ENCODE data around the gene TMPRSS13.

DNA sequence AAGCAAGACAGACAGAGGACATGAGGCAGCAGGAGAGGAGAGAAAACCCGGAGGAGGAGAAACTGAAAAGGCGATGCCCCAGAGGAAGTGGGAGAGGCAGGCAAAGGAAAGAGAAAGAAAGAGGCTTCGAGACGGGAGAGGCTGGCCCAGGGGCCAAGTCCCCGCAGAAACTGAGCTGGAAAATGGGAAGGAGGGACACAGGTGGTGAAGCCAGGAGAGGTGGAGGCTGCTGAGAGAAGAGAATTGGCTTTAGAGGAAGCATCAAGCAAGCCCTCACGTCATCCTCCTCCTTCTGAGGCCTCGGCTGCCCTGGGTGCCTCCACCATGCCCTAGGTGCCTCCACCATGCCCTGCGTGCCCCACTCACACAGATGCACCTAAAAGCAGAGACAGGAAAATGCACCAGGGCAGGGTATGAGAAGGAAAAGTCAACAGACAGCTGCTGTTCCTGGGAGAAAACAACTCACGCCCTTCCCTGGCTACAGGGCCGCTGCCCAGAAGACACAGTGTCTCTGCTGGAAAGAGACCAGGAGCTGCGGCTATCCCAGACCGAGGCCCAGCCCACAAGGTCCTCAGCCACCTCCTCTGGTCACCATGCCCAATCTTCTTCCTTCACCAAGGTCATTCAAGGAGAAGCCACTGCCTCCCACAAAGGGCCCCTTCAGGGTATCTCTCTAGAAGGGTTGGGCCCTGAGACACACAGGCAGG, 67.0 kb downstream of the TMPRSS13 start:
- TF ChIP-seq TCF7L2 (IDR thresholded peaks at IDR 0.05; ENCODE audit: low read depth, low read length) = no peak
- no peak for TF ChIP-seq SMARCA5 (IDR thresholded peaks at IDR 0.05)
- TF ChIP-seq ZNF785 (CRISPR knock-in tag; IDR thresholded peaks at IDR 0.05) = no peak
- no peak for TF ChIP-seq HDAC1 (IDR thresholded peaks at IDR 0.05)
- no peak for TF ChIP-seq PRPF4 (IDR thresholded peaks at IDR 0.05; ENCODE audit: insufficient read depth, low read depth, low read length, poor library complexity, severe bottlenecking)
- TF ChIP-seq EZH2 (IDR thresholded peaks at IDR 0.05; ENCODE audit: borderline replicate concordance, low read depth, low read length) = no peak
- TF ChIP-seq, protein P1, sequence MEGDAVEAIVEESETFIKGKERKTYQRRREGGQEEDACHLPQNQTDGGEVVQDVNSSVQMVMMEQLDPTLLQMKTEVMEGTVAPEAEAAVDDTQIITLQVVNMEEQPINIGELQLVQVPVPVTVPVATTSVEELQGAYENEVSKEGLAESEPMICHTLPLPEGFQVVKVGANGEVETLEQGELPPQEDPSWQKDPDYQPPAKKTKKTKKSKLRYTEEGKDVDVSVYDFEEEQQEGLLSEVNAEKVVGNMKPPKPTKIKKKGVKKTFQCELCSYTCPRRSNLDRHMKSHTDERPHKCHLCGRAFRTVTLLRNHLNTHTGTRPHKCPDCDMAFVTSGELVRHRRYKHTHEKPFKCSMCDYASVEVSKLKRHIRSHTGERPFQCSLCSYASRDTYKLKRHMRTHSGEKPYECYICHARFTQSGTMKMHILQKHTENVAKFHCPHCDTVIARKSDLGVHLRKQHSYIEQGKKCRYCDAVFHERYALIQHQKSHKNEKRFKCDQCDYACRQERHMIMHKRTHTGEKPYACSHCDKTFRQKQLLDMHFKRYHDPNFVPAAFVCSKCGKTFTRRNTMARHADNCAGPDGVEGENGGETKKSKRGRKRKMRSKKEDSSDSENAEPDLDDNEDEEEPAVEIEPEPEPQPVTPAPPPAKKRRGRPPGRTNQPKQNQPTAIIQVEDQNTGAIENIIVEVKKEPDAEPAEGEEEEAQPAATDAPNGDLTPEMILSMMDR (IDR thresholded peaks at IDR 0.05 in 2 of 3, conservative IDR thresholded peaks at IDR 0.05 in 1 of 3; ENCODE audit: insufficient read depth in 2 of 3, low read depth in 1 of 3, low read length in 3 of 3) = no peak
- no peak for TF ChIP-seq THRA (IDR thresholded peaks at IDR 0.05)
- TF ChIP-seq, protein P2, sequence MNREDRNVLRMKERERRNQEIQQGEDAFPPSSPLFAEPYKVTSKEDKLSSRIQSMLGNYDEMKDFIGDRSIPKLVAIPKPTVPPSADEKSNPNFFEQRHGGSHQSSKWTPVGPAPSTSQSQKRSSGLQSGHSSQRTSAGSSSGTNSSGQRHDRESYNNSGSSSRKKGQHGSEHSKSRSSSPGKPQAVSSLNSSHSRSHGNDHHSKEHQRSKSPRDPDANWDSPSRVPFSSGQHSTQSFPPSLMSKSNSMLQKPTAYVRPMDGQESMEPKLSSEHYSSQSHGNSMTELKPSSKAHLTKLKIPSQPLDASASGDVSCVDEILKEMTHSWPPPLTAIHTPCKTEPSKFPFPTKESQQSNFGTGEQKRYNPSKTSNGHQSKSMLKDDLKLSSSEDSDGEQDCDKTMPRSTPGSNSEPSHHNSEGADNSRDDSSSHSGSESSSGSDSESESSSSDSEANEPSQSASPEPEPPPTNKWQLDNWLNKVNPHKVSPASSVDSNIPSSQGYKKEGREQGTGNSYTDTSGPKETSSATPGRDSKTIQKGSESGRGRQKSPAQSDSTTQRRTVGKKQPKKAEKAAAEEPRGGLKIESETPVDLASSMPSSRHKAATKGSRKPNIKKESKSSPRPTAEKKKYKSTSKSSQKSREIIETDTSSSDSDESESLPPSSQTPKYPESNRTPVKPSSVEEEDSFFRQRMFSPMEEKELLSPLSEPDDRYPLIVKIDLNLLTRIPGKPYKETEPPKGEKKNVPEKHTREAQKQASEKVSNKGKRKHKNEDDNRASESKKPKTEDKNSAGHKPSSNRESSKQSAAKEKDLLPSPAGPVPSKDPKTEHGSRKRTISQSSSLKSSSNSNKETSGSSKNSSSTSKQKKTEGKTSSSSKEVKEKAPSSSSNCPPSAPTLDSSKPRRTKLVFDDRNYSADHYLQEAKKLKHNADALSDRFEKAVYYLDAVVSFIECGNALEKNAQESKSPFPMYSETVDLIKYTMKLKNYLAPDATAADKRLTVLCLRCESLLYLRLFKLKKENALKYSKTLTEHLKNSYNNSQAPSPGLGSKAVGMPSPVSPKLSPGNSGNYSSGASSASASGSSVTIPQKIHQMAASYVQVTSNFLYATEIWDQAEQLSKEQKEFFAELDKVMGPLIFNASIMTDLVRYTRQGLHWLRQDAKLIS (CRISPR knock-in tag; IDR thresholded peaks at IDR 0.05) = no peak

Measured in K562 (cell line).